HFFc6 (cell line): ENCODE measurements around the gene ANKRD11. TPM values are rescaled to one million over a fixed set of nuclear protein-coding genes. Genes with fewer than 3 reads are reported as not detected.
"Not testable (repeated sequence)": the region's sequence is repeated elsewhere in the genome, so short reads cannot be mapped to it uniquely, and the experiment has no call there.

Experiments
- DNase-seq: peaks from one replicate; pipeline ENCODE4 v3.0.0-alpha.2; 2018
- H3K27ac Mint-ChIP-seq: 2 replicates; pipeline ENCODE4 v1.8.0; 2020; ENCODE audit warnings: mild to moderate bottlenecking, mixed read lengths
- H3K27me3 Mint-ChIP-seq: 2 replicates; pipeline ENCODE4 v1.8.0; 2021; ENCODE audit warnings: mild to moderate bottlenecking, moderate library complexity, mixed read lengths; ENCODE audit not compliant: insufficient read depth
- H3K36me3 Mint-ChIP-seq: 2 replicates; pipeline ENCODE4 v1.8.0; 2021; ENCODE audit warnings: low read depth, mixed read lengths
- H3K4me1 Mint-ChIP-seq: 2 replicates; pipeline ENCODE4 v1.8.0; 2020; ENCODE audit warnings: low read depth, mixed read lengths
- H3K4me3 Mint-ChIP-seq: 2 replicates; pipeline ENCODE4 v1.8.0; 2020; ENCODE audit warnings: mild to moderate bottlenecking, moderate library complexity, mixed read lengths
- H3K9me3 Mint-ChIP-seq: 2 replicates; pipeline ENCODE4 v1.8.0; 2020; ENCODE audit warnings: mild to moderate bottlenecking, mixed read lengths
- CTCF ChIP-seq: fragments of 200-600 bp; sonication (generic); IDR thresholded peaks from 2 replicates; pipeline ENCODE4 v1.5.0; 2021; ENCODE audit warnings: antibody characterized with exemption, mild to moderate bottlenecking
- total RNA-seq, 6 experiments: library from RNA; stranded (reverse); fragmentation: NEBNext Ultra II Directional; extraction: Animal tissue kit (Norgen Biotek cat#: 25700); gene quantifications; 2 replicates in 1 of 6; 3 replicates in 5 of 6; pipeline ENCODE4 v1.2.3, GENCODE V29; 2021

The ANKRD11 gene
- total RNA-seq, 6 experiments from 2014 or later = 110 to 120 (median 116) TPM

GRCh38 chr16:89363621-89364393, 126.6 kb downstream of the ANKRD11 start:
- Mint-ChIP-seq H3K27ac (peak overlapping the region; percentile 96), H3K4me3 (peak overlapping the region; percentile 76), H3K9me3 (no peaks in the 10 kb centered on the region), H3K27me3 (peaks cover 5% of the 10 kb centered on the region), H3K36me3 (peaks cover 5% of the 10 kb centered on the region; the same call in 1 of the 2 replicates), H3K4me1 (peaks cover 85% of the 10 kb centered on the region)
- peak; percentile 64 for DNase-seq
- TF ChIP-seq CTCF = no peak

- H3K27ac Mint-ChIP-seq, H3K4me3 Mint-ChIP-seq, H3K36me3 Mint-ChIP-seq, DNase-seq, H3K27me3 Mint-ChIP-seq, H3K9me3 Mint-ChIP-seq: not testable (repeated sequence)
- H3K4me1 Mint-ChIP-seq = peaks cover 83% of the 10 kb centered on the region
Measured at GRCh38 chr16:89362540-89363223, 127.7 kb downstream of the ANKRD11 start.

- Mint-ChIP-seq H3K4me1 (peaks cover 88% of the 10 kb centered on the region), H3K27me3 (no peaks in the 10 kb centered on the region; the same call in none of the 2 replicates), H3K9me3 (no peaks in the 10 kb centered on the region), H3K36me3 (peaks cover 13% of the 10 kb centered on the region), H3K4me3 (no peak overlapping the region), H3K27ac (peak overlapping the region; percentile 67; the same call in 1 of the 2 replicates)
- no peak for TF ChIP-seq CTCF
- DNase-seq = no peak
Measured at GRCh38 chr16:89361751-89362539, 128.4 kb downstream of the ANKRD11 start.

GRCh38 chr16:89360760-89361435, 129.5 kb downstream of the ANKRD11 start:
- no peak for TF ChIP-seq CTCF
- H3K36me3 Mint-ChIP-seq = peaks cover 13% of the 10 kb centered on the region
- H3K27ac Mint-ChIP-seq = peak overlapping the region; percentile 67
- no peak overlapping the region for H3K4me3 Mint-ChIP-seq
- H3K9me3 Mint-ChIP-seq = no peaks in the 10 kb centered on the region
- DNase-seq = no peak
- H3K4me1 Mint-ChIP-seq = peaks cover 81% of the 10 kb centered on the region
- no peaks in the 10 kb centered on the region; the same call in none of the 2 replicates for H3K27me3 Mint-ChIP-seq

GRCh38 chr16:89359264-89360147, 130.9 kb downstream of the ANKRD11 start:
- Mint-ChIP-seq H3K4me1 (peaks cover 73% of the 10 kb centered on the region), H3K27ac (peak overlapping the region; percentile 52)

More at GRCh38 chr16:89359264-89360147, 130.9 kb downstream of the ANKRD11 start:
- no peak for TF ChIP-seq CTCF
- DNase-seq = no peak
- no peaks in the 10 kb centered on the region; the same call in none of the 2 replicates for H3K27me3 Mint-ChIP-seq
- H3K9me3 Mint-ChIP-seq = no peaks in the 10 kb centered on the region
- peaks cover 16% of the 10 kb centered on the region for H3K36me3 Mint-ChIP-seq
- H3K4me3 Mint-ChIP-seq = peak overlapping the region; percentile 29; the same call in 1 of the 2 replicates
